Measurements from ENCODE around the gene CYP17A1.
"Not testable (repeated sequence)": the region's sequence is repeated elsewhere in the genome, so short reads cannot be mapped to it uniquely, and the experiment has no call there.

The CYP17A1 gene

DNA sequence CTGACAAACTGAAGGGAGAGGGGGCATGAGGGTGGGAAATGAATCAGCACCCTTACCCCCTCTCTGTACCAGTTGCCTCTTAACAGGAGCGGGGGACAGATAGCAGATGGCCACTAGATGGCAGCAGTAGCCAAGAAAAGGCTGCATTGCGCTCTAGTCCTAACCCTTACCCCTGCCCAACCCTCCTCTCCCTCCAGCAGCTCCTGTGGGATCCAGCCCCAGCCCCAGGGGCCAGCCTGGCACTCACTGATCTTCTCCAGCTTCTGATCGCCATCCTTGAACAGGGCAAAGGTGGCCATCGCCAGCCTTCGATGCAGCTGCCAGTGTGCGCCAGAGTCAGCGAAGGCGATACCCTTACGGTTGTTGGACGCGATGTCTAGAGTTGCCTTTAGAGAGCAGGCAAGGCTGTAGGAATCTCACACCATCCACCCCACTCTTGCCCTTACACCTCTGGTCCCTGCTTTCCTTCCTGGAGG is 2.2 kb downstream of the CYP17A1 start:
- peak; percentile 87 for DNase-seq

DNA sequence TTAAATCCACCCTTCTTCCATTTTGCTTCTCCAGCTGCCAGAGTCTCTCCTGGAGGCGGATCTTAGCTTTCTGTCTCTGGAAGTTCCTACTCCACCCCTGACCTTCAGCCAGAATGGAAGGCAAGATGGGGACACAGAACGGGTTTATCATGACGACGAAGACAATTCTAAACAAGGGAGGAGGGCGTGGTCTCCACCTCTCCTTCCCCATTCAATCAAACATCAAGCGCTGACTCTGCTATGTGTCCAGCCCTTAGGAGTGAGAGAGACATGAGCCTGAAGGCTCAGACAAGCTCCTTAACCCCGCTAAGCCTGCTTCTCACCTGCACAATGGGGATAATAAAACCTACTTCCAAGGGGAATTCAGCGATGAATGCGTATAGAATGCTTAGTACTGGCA is 3.1 kb downstream of the CYP17A1 start:
- DNase-seq, result no peak

DNA sequence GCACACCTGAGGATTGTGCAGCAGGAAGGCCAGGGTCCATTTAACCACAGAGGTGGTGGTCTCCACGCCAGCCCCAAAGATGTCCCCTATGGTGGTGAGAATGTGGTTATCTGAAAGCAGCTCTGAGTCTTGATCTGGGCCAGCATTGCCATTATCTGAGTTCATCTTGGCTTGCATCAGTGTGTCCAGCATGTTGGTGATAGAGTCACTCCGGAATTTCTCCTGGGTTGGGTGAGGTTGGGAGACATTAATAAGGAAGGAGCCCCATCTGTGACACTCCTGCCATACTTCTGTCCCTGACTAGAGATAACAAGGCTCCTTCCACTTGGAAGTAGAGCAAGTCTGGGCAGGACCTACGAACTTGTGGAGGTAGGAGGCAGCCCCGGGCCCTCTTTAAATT is 4.2 kb downstream of the CYP17A1 start:
- no peak for DNase-seq

DNA sequence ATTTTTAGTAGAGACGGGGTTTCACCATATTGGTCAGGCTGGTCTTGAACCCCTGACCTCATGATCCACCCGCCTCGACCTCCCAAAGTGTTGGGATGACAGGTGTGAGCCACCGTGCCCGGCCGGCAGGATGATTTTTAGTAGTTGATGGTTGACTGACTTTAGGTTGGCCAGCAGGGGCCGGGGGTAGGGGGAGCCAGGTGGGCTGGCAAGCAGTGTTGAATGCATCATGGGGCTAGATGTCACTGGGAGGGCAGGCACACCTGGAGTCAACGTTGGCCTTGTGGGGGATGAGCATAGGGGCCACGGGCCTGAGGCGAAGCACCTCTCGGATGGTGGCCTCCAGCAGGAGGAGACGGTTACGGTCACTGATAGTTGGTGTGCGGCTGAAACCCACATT is 5.0 kb downstream of the CYP17A1 start:
- DNase-seq, result no peak

DNA sequence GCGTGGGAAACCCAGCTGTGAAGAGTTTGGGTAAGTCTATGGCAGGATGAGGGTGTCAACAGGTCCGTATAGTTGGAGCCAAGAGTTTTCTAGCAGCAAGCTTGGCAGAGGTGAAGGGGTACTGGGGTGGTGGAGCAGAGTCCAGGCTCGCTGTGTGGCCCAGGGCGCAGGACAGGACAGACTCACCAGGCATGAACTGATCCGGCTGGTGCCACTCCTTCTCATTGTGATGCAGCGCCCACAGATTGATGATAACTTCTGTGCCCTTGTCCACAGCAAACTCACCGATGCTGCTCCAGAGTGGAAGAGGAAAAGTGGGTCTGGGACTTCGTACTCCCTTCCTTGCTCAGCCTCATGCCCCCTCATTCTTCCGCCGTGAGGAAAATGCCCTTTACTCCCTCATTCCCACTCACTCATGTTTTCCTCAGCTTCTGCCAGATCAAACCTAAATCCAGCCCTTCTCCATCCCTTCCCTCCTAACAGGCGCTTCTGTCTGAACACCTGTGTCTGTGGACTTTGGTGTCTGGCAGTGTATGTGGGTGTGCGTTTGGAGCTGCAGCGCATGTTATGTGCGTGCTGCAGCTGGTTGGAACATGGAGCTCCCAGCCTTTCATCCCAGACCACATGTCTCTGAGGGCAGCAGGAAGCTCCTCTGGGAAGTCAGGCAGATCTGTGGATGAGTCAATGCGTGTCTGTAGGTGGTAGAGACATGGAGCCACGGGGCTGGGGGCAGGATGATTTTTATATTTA is 5.7 kb downstream of the CYP17A1 start:
- no peak for DNase-seq

DNA sequence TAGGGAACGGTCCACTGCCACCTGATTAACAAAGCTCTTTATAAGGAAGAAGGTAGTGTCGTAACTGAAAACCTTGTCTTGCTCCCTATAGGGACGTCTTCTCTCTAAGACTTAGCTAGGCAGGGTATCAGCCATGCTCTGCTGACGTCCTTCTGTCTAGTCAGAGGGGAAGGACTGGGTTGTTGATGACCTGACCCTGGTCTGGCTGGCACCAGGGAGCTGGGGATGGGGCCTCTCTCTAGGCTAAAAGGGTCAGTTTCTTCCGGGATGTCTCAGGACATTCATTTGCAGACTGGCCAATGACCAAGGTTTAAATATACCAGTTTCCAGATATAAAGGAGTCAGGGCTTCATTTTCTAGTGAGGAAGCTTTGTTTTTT is 9.6 kb downstream of the CYP17A1 start:
- no peak for DNase-seq

DNA sequence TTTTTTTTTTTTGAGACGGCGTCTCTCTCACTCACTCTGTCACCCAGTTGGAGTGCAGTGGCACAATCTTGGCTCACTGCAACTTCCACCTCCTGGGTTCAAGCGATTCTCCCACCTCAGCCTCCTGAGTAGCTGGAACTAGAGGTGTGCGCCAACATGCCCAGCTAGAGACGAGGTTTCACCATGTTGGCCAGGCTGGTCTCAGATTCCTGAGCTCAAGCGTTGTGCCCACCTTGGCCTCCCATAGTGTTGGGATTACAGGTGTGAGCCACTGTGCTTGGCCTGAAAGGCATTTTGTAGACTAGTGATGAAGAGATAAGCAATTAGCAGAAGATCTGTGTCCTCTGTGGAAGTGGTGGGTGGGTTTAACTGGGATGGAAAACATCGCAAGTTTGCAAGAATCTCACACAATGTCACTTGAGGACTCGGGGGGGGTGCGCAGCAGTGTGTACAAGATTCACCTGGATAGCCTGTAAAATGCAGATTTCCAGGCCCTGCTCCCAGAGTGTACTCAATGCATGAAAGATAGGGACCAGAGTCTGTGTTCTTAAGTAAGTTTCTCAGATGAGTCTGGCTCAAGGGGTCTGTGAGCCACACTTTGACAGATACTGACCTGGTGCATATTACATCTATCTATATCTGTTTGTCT is 10.9 kb downstream of the CYP17A1 start:
- DNase-seq, result no peak

DNA sequence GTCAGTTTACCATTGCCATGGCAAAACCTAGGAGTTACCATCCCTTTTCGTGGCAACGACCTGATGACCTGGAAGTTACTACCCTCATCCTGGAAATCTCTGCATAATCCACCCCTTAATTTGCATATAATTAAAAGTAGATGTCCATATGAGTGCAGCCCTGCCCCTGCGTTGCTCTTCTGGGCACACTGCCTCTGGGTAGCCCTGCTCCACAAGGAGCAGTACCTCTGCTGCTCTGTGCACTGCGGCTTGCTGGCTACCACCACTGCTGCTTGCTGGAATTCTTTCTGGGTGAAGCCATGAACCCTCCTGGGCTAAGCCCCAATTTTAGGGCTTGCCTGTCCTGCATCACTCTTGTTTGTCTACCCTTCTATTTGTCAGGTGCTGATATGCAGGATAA is 12.5 kb downstream of the CYP17A1 start:
- DNase-seq, result no peak

DNA sequence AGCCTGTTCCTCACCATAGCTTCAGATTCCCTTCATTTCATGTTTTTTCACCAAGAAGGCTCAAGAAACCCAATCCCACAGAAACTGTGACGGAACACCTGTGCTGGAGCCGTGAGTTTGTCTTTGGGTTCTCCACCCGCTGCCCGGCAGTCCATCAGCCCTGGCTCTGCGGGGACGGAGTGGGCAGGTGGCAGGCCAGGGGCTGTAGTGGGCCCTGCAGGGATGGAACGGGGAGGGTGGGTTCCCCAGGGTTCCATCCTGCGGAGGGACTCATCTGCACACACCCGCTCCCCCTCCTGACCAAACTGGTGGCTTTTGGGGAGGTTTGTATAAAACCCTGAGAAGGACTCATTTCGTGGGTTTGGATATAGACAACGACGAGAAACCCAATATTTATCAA is 15.0 kb downstream of the CYP17A1 start:
- no peak for DNase-seq

DNA sequence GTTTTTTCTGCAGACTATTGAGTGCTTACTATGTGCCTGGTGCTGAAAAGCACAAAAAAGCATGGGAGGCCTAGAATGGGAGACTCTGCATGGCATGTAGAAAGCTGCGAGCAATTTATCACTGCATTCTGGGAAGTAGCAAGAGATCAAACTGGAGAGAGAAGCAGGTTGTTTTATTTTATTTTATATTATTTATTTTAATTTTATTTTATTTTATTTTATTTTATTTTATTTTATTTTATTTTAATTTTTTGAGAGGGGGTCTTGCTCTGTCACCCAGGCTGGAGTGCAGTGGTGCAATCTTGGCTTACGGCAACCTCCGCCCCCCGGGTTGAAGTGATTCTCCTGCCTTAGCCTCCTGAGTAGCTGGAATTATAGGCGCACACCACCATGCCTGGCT is 17.2 kb downstream of the CYP17A1 start:
- DNase-seq, result not testable (repeated sequence)

DNA sequence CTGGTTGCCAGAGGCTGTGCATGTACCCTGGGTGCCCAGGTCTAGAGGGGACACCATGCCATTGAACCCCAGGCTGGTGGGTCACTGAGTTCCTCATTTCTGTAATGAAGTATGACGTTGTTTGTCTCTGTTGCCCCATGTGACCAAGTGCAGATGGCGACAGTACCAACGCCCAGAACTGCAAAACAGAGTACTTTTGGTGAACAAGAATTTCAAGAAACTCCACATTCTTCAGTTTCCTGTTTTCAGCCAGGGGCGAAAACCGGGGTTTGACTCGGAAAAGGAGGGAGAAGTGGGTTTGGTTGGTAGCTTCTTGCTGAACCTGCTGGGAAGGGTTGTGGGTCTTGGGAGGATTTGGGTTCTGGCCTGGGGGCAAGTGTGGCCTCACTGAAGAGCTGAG is 18.2 kb downstream of the CYP17A1 start:
- no peak for DNase-seq

DNA sequence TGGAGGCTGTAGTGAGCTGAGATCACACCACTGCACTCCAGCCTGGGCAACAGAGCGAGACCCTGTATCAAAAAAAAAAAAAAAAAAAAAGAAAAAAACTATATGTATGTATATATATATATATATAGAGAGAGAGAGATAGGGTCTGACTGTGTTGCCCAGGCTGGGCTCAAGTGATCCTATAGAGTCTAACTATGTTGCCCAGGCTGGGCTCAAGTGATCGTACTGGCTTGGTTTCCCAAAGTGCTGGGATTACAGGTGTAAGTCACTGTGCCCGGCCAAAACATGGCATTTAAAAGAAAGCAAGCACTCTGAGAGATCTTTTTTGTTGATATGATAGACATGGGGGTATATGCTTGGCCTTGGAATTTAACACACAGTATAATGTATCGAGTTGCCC is 20.0 kb downstream of the CYP17A1 start:
- no peak for DNase-seq

DNA sequence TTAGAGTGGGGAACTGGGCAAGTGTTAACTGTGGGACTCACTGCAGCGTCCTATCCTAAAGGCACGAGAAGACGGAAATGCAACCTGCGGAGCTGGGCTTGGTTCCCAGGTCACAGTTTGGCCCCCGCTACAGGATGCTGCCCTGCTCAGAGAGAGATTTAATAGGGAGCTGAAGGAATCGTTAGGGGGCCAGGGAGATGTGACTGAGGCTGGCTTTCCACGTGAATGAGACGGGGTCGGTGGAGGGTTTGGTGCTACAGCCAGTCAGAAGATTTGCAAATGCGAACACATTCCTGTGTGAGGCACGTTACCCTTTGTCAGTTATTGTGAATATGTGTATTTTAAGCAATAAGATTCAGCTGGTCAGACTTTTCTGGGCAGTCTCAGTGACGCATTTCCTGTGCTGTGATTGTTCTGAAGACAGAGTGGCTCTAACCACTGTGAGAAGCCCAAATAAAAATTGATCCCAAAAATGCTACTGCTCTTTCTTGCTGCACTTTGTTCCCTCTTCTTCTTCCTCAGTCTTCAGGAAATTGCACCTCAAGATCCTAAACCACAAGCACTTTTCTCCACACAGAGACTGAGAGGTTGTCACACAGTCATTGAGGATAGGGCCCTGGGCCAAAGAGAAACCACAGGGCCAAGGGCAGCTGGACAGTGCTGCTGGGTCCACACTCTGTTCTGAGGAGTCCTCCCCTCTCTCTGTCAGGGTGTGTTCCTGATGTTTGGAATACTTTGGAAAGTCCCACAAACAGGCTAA is 21.2 kb downstream of the CYP17A1 start:
- no peak for DNase-seq

DNA sequence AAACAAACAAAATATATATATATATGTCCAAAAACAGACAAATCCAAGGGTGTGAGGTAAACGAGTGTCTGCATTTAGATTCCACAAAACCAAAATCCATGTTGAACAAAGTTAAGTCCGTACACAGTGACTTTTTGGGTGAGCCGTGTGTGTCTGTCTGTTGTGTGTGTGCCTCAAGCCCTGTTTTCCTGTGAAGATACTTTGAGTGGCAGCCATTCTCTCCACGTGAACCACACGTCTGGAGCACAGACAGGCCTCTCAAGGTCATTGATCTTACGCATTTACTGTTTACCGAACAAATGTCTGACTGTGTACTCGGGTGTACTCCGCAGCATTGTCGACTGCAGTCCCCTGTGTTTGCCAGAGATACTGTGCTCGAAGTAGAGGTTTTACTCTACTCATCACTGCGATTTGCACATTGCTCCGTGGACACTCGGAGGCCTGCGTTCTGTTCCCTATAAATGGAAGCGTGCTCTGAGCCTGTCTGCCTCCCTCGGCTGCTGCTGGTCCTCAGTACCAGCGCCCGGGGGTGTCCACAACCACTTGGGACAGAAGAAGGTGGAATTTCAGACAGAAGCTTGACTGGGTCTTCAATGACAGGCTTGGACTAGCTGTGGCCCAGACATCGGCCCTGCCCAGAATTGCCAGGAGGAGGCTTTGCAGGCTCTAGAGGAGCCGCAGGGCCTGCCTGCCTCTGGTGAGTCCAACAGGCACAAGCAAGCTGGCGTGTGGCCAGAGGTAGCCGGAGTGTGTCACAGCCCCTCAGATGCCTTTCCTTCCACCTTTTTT is 22.1 kb downstream of the CYP17A1 start:
- no peak for DNase-seq

DNA sequence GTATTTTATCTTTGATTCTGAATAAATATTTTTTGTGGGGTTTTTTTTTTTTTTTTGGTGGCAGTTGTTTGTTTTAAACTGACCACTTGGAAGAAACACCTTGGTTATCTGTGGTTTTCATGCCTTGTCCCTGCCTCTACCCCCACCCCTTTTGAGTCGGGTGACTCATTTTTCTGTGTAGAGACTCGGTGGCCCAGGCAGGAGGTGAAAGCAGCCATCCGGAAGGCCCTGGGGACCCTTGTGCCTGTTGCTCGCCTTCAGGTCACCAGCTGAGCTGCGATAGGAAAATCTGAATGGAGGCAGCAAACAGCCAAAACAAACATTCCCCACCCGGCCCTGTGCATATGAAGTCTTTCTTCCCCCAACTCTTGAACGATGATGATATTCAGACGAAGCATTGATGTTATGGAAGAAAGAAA is 22.8 kb downstream of the CYP17A1 start:
- no peak for DNase-seq

DNA sequence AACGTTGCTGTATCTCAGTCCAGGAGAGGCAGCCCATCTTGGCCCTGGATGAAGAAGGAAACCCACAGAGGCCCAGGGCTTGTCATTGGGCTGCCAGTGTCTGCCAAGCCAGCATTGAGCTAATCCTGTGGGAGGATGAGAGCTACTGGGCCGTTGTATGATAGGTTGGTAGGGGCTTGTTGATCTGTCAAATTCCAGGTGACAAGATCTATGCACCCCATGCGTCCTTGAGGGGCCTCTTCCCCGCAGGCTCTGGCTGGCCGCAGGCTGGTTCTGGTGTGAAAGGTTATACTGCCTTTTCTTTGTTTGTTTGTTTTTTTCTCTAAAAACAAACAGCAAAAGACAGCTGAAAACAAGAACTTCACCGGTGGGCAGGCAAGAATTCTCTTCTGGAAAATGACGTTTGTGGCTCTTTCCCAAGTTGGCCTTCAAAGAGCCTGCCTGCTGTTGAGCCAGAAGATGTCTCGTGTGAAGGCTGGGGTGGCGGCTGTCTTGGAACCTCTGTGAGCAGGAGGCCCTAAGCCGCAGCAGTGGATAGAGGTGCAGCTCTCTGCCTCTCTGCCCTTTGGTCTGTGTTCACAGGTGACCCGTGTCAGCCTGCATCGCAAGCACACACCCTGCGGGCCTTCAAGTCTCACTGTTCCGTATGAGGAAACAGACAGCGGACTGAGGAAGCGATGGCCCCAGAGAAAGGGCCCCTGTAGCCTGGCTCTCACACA is 23.3 kb downstream of the CYP17A1 start:
- DNase-seq, result no peak

DNA sequence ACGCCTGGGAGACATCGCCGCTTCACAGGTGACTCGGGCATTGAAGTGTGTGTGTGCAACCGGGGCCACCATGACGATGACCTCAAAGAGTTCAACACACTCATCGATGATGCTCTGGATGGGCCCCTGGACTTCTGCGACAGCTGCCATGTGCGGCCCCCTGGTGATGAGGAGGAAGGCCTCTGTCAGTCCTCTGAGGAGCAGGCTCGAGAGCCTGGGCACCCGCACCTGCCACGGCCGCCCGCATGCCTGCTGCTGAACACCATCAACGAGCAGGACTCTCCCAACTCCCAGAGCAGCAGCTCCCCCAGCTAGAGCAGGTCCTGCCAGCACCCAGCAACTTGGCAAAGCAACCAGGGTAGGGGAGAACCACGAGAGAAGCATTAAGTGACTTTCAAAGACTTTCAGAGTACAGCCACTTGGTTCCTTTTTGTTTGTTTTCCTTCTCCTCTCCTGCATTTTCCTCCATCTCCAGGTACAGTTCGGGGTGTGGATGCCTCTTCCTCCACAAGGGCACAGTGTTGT is 24.1 kb downstream of the CYP17A1 start:
- DNase-seq, result no peak

DNA sequence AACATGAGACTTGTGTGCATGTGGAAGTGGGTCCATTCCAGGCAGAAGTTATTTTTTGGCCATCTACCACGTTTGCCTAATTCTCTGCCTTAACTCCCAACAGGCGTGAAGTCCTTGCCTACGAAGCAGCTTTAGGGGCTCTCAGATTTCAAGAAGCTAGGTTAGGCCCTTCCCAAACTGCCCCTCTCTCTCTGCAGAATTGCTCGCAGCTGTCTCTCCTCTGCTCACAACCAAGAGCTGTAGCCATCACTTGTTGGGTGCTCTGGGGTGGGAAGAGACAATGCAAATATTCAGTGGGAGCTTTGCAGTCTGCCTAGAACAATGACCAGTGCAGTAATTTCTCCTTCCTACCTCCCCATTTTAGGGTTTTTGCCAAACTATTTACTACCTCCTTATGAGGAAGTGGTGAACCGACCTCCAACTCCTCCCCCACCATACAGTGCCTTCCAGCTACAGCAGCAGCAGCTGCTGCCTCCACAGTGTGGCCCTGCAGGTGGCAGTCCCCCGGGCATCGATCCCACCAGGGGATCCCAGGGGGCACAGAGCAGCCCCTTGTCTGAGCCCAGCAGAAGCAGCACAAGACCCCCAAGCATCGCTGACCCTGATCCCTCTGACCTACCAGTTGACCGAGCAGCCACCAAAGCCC is 24.9 kb downstream of the CYP17A1 start:
- no peak for DNase-seq

DNA sequence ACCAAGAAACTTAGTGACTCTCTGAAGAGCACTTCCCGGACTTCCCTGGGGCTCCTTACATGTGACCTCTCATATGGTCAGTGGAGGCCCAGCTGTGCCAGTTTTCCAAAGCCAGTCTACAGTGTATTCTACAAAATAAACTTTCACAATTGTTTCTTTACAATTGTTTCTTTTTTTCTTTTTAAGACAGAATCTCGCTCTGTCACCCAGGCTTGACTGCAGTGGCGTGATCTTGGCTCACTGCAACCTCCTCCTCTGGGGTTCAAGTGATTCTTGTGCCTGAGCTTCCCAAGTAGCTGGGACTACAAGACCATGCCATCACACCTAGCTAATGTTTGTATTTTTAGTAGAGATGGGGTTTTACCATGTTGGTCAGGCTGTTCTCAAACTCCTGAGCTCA is 25.9 kb downstream of the CYP17A1 start:
- no peak for DNase-seq

DNA sequence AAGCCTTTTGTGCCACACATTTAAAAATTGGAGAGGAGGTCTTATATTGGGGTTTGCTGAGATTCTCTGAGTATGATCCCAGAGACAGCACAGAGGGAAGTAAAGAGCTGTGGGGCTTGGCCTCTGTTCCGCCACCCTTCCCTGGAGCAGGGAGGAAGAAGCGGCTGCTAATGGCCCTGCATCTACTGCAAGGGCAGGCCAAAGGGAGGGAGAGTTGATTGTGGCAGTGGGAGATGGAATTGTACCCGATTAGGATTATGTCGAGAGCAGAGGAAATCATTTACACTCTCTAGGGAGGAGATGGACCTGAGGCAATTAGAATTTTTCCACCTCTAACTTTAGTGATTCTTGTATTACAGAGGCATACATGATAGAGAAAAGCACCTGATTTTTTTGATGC is 28.8 kb downstream of the CYP17A1 start:
- no peak for DNase-seq

DNA sequence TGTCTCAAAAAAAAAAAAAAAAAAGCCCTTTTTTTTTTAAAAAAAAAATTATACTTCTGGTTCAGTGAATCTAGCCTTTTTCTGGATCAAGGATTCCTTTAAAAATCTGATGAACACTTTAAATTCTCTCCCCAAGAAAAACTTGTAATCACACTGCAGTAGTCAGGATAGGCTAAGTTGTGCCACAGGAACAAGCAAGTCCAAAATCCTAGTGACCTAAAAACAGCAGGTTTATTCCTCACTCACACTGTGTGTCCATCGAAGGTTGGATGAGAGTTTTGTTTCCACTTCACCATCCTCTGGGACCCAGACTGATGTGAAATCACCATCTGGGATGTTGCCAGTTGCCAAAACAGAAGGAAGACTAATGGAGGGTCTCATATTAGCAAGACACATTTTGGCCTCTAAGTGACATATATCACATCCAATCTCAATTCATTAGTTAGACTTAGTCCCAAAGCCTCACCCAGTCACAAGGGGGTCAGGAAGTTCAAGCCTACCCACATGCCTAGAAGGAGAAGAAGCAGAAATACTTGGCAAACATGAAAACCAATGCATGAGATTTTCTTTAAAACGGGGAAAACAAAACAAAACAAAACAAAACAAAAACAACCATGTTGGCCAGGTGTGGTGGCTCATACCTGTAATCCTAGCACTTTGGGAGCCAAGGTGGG is 32.7 kb downstream of the CYP17A1 start:
- no peak for DNase-seq
